Stimulated activated CD4-positive, alpha-beta T cell treated with anti-CD3 and anti-CD28 coated beads, Interleukin-1b, Interleukin-23, amount 100 ng/mL, for 1 hour (primary cell): ENCODE results near the gene APOBEC4.

ENCODE experiments used
- DNase-seq, 2 donors: peaks; one replicate each; pipeline ENCODE4 v3.0.0-alpha.2; 2020; ENCODE audit warnings: low read depth in 2 of 2

Gene APOBEC4

GRCh38 chr1:183674886-183675285, 21.8 kb upstream of the APOBEC4 start:
- no peak for DNase-seq

DNA sequence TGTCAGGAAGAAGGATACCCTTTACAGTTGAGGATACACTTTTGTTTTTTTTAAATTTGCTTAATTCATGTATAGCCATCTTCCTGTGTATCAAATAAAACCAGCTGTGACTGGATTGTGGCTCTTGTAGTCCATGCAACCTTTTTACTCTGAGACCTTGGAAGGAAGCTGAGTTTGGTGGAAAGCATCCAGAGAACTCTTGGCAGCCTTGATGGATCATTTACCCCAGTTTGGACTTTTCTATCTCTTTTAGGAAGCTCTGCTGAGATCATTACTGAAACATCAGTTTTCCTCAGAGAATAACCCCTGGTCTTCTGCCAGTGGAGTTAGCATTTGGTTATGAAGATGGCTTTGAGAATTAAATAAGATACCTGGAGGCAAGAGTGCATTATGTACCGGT, 21.2 kb upstream of the APOBEC4 start:
- DNase-seq, result no peak

GRCh38 chr1:183673605-183674323, 20.6 kb upstream of the APOBEC4 start:
- no peak for DNase-seq

GRCh38 chr1:183670169-183670568, 17.1 kb upstream of the APOBEC4 start:
- DNase-seq, result no peak

DNA sequence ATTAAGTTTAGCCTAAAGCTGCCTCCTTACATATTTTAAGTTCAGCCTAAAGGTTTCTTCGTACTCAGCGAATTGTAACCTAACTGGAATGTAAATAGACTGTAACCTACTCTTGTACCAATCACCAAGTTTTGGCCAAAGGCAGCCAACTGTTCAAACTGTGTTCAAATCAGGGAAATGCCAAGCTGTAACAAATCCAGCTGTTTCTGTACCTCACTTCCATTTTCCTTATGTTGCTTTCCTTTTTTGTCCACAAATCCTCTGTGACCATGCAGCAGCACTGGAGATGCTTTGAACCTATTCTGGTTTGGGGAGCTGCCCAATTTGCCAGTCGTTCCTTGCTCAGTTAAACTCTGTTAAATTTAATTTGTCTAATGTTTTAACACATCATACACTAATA, 3.2 kb upstream of the APOBEC4 start:
- DNase-seq, result no peak

DNA sequence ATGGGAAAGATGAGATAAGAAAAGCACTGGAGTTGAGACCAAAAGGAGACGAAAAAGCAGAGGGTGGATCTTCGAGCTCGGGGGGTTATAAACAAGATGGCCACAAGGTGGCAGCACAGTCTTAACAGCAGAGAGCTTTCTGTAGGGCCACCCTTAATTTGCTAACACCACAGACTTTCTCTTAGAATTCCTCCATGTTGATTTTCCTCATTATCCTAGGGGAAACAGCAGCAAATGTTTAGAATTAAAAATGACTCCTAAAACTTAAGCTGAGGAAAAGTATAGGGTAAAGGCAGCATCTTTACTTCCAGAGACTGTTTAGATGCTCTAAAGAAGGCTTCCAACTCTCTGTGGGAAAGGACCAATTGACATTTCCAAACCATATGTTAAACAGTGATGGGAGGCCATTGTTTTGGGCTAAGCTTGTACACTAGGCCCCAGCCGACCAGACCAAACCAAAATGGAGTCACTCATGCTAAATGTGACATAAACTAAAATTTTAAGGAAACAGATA, 2.5 kb upstream of the APOBEC4 start:
- peak; percentile 42 to 60 for DNase-seq

DNA sequence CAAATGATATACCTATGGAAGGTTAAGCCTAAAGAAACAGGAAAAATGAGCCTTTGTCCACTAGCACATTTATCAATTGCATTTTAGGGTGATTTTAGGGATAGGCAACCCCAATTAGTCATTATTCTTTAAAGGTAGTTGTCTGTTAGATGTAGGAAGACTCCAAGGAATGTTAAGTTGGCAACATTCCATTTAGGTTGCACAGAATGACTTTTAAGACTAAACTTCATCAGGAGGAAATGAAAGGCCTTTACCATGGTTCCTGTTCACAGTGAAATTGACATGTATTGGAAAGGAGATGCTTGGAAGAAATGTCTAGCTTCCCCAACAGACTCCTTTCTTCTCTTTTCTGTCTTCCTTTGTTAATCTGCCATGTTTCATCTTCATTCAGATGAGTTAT, 1.6 kb upstream of the APOBEC4 start:
- DNase-seq, result no peak

GRCh38 chr1:183653876-183654451, 848 bp upstream of the APOBEC4 start:
- DNase-seq, result no peak

DNA sequence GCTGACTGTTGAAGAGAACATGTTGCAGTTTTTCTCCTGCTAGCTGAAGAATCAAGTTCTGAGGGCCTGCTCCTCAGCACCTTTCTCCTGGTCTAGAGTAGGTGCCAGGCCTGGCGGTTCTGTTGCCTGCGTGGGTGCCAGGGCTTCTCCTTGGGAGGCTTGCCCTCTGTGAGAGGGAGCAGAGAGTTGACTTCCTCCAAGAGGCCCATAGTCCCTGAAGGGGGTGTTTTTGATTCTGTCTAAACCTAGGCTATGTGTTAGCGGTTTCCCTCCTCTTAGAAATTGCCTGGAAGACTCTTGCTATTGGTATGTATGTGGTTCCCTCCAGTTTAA, 312 bp upstream of the APOBEC4 start:
- DNase-seq, result no peak

GRCh38 chr1:183652107-183652506, 1.0 kb downstream of the APOBEC4 start:
- no peak for DNase-seq

DNA sequence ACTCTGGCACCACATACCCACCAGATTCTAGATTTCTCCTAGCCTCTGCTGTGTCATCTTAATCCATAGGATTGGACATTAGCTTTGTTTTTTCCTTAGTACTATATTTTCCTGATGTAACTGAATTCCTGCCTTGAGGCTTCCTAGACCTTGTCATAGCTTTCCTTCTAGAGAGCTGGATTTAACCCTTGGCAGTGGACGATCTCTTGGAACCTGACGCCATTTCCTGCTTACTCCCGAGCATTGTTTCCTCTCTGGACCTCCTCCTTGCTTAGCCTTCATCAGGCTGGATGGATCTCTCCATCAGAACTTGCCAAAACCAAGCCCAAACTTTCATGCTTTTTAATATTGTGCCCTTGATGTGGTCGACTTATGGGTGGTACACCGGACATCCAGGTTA, 1.5 kb downstream of the APOBEC4 start:
- DNase-seq, result no peak

DNA sequence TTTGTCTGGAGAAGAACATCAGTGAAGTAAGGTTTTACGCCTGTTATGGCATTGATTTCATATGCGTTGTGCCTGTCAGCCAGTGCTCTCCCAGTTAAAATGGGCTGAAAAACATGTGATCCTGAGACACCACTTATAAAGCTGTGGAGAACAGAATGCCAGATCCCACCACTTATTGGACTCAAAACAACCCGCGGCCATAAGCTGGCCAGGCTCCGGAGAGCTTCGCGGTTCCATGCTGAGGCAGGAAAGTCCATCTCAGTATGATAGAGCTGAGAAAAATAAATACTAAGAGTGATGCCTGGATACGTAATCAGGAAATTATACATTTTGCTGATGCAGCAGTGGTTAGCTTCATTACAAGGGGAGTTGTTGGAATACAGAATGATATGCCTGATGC, 5.1 kb downstream of the APOBEC4 start:
- no peak for DNase-seq

DNA sequence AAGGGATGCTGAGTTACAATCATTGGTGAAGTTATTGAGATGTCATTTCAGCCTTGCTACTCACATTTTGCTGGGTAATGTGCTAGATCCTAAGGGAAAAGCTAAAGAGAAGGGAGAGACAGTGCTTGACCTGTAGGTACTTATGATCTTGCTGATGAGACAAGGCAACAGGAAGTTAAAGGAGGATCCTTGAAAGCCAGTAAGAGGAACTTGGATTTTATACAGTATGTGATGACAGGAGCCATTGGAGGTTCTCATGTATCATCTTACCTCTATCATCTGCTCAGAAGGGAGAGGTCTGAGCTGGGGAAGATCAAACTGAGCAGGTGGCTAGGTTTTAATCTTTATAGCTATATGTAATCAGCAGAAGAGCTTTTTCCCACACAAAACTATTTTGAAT, 6.3 kb downstream of the APOBEC4 start:
- no peak for DNase-seq

DNA sequence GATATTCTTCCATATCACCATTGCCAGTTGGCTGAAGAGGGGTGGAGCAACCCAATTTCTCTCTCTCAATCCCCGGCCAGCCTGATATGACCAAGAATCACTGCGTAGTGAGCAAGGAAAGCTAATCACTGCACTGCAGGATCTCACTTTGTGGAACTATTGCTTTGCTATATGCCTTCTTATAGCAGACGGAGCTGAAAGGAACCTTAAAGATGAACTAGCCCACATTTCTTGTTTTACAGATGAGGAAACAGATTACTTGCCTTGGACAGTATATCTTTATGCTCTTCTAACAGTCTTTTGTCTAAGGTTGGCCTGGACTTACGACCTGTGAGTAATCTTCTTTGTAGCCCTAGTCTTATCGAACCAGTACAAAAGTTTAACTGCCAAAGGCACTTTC, 7.6 kb downstream of the APOBEC4 start:
- DNase-seq, result no peak

GRCh38 chr1:183642166-183642565, 10.9 kb downstream of the APOBEC4 start:
- no peak for DNase-seq

DNA sequence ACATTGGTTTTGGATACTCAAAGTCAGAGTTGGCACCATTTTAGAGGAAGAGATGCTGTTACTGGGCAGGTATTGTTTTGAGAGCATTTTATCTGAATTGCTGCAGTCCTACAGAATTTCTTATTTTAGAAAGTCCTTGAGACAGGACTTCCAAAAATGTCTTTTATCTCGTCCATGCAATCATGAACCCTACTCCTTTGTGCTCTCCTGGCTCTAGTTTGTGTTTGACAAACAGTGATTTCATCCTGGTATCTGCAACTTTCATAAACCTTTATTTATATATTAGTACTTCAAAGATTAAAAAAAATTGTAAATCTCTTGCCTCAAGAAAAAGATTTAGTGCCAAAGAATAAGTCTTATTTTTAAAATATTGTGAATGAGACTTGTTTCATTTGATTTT, 12.9 kb downstream of the APOBEC4 start:
- no peak for DNase-seq

DNA sequence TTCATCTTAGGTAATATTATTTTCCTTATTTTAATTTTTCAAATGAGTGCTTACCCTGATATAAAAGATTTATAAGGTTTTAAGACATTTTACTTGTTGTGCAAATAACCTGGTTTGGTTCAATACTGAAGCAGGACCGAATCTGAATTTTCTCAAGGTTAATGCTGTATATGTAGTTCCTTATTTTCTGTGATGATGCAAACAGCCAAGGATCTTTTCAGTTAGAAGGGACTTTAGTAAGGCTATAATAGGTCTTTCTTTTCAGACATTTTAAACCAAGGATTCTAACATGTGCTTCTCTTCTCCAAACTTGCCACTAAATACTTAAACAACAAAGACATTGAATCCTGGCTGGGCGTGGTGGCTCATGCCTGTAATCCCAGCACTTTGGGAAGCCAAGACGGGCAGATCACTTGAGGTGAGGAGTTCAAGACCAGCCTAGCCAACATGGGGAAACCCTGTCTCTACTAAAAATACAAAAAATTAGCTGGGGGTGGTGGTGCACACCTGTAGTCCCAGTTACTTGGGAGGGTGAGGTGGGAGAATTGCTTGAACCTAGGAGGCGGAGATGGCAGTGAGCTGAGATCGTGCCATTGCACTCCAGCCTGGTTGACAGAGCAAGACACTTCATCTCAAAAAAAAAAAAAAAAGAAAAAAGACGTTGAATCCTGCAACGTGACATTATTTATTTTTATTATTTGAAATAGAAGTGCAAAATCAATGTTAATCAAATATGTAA, 14.3 kb downstream of the APOBEC4 start:
- no peak for DNase-seq

DNA sequence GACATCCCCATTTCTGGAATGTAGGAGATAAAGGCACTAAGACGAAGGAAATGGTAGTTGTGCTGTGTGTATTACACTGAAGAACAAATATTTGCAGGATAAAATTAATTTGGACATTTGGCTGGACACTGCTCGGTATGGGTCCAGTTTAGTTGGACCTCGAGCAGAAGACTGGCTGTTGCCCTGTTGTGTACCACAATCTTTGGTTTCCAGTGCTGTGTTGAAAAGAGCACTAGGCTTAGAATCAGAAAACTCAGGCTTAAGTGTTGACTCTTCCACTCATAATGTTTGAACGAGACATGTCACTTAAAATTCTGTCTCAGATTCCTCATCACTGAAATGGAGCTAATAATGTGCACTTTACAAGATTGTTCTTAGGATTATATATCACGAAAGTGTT, 16.3 kb downstream of the APOBEC4 start:
- no peak for DNase-seq

GRCh38 chr1:183636334-183636682, 16.8 kb downstream of the APOBEC4 start:
- DNase-seq, result no peak

DNA sequence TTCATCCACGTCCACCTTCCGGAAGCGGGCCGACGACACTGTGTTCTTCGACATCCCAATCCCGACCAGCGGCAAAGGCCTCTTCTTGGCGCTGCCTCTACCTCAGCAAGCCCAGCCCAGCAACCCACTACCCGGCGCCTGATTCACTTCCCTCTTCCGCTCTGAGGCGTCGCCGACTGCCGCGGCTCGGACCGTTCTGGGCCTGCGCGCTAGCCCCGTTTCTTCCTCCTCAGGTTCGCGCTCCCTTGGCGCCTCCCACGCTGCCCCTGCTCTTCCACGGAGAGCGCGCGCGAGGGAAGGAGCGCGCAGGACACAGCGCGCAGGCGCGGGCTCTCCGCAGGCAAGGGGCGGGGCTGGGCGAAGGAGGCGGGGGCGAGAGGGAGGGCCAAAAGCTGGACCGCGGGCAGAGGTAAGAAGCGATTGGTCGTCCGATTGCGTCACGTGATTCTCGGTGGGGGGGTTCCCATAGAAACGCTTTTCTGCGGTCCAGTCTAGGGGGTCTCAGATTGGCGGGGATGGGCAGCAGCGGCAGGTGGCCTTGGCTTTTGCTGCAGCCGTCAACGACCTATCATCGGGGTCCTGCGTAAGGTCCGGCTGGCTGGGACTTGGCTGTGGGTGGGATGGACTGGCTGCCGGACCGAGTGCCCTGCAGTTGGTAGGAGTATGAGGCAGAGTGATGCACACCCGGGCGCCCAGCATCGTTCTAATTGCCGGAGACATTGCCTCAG, 17.3 kb downstream of the APOBEC4 start, which contains the start of gene ARPC5:
Gene ARPC5, minus strand, starts transcription at position 178 of the 728 bp plus-strand sequence. Its CDS starts 124 bp downstream, at position 54.
- peak; percentile 89 to 96 for DNase-seq

GRCh38 chr1:183635099-183635605, 18.0 kb downstream of the APOBEC4 start:
- no peak for DNase-seq

- no peak for DNase-seq
Observed at GRCh38 chr1:183634429-183635065, 18.6 kb downstream of the APOBEC4 start.
